NCI-H1930 (cell line): ENCODE data around the gene FHIT.

Experiments
- DNase-seq, 2 experiments: peaks; one replicate each; lab custom pipeline; 2025; lab: John Stamatoyannopoulos, UW

Gene FHIT

GRCh38 chr3:60277361-60277800, 973.9 kb downstream of the FHIT start:
- DNase-seq = no peak

GRCh38 chr3:60276615-60277014, 974.6 kb downstream of the FHIT start:
- no peak for DNase-seq

- no peak for DNase-seq
Measured at GRCh38 chr3:60274646-60275045, 976.6 kb downstream of the FHIT start.

- DNase-seq = no peak
Measured at GRCh38 chr3:60274098-60274497, 977.2 kb downstream of the FHIT start.

- DNase-seq = no peak
Measured at GRCh38 chr3:60269829-60270266, 981.4 kb downstream of the FHIT start.

GRCh38 chr3:60269377-60269776, 981.9 kb downstream of the FHIT start:
- no peak for DNase-seq

GRCh38 chr3:60268123-60268522, 983.1 kb downstream of the FHIT start:
- DNase-seq = no peak

GRCh38 chr3:60266444-60266843, 984.8 kb downstream of the FHIT start:
- DNase-seq = no peak

- DNase-seq = no peak
Measured at GRCh38 chr3:60263191-60263590, 988.1 kb downstream of the FHIT start.

GRCh38 chr3:60262546-60262945, 988.7 kb downstream of the FHIT start:
- DNase-seq = no peak

- no peak for DNase-seq
Measured at GRCh38 chr3:60260546-60260945, 990.7 kb downstream of the FHIT start.

- DNase-seq = no peak
Measured at GRCh38 chr3:60250810-60251209, 1000.4 kb downstream of the FHIT start.

- DNase-seq = no peak
Measured at GRCh38 chr3:60250206-60250605, 1001.0 kb downstream of the FHIT start.

GRCh38 chr3:60246361-60246760, 1004.9 kb downstream of the FHIT start:
- DNase-seq = no peak

GRCh38 chr3:60243456-60243855, 1007.8 kb downstream of the FHIT start:
- no peak for DNase-seq

GRCh38 chr3:60240492-60240891, 1010.8 kb downstream of the FHIT start:
- no peak for DNase-seq

GRCh38 chr3:60238550-60238949, 1012.7 kb downstream of the FHIT start:
- no peak for DNase-seq

- DNase-seq = no peak
Measured at GRCh38 chr3:60229502-60229901, 1021.8 kb downstream of the FHIT start.

- no peak for DNase-seq
Measured at GRCh38 chr3:60228823-60229222, 1022.4 kb downstream of the FHIT start.

GRCh38 chr3:60226912-60227311, 1024.3 kb downstream of the FHIT start:
- DNase-seq = no peak

- DNase-seq = no peak
Measured at GRCh38 chr3:60225848-60226247, 1025.4 kb downstream of the FHIT start.

GRCh38 chr3:60220768-60221167, 1030.5 kb downstream of the FHIT start:
- DNase-seq = no peak

GRCh38 chr3:60219501-60219900, 1031.8 kb downstream of the FHIT start:
- DNase-seq = no peak

- no peak for DNase-seq
Measured at GRCh38 chr3:60217156-60217911, 1033.9 kb downstream of the FHIT start.
